Vagina (tissue), 2 donors: ENCODE results near the gene SPAG16.

Experiments used
- CTCF ChIP-seq, 3 experiments: fragments of 450-650 bp in 2 of 3; fragments of 200-600 bp in 1 of 3; sonication (generic) in 1 of 3; IDR thresholded peaks; one replicate each; pipeline ENCODE4 v1.5.1; 2017 to 2019; ENCODE audit warnings: antibody characterized with exemption in 3 of 3, mild to moderate bottlenecking in 2 of 3, moderate library complexity in 2 of 3
- POLR2A ChIP-seq, 2 donors: fragments of 450-650 bp; IDR thresholded peaks; one replicate each; pipeline ENCODE4 v1.6.1; 2017; ENCODE audit warnings: antibody characterized with exemption in 2 of 2, mild to moderate bottlenecking in 2 of 2, moderate library complexity in 2 of 2
- POLR2AphosphoS5 ChIP-seq, 2 donors: sonication (generic); formaldehyde crosslinking; IDR thresholded peaks; one replicate each; pipeline ENCODE4 v1.9.0; 2017; ENCODE audit warnings: antibody characterized with exemption in 2 of 2, mild to moderate bottlenecking in 2 of 2, low read depth in 1 of 2; ENCODE audit not compliant: insufficient read depth in 1 of 2

GRCh38 chr2:213834746-213835145 is 550.5 kb downstream of the SPAG16 start:
- TF ChIP-seq CTCF (IDR thresholded peaks at IDR 0.05) (no peak), POLR2A (IDR thresholded peaks at IDR 0.05) (no peak), POLR2AphosphoS5 (IDR thresholded peaks at IDR 0.05; ENCODE audit: insufficient read depth in 1 of 2, low read depth in 1 of 2) (no peak)
